OCI-LY7 (cell line): ENCODE data around the gene ISOC1. TPM values are rescaled to one million over a fixed set of nuclear protein-coding genes. Genes with fewer than 3 reads are reported as not detected.
A peak's percentile ranks its signal among the peaks of the same experiment; 100 is the strongest.

Experiments used
- BruUV-seq: library from RNA; stranded (reverse); fragments of 400-500 nt; replicated peaks from 2 replicates; lab custom pipeline; 2021; lab: Mats Ljungman, UMichigan
- CTCF ChIA-PET: fragments of 300-600 bp; sonication (Branson Sonifier 250); formaldehyde crosslinking; loops from one replicate; lab custom pipeline; 2022; ENCODE audit warnings: antibody characterized with exemption; ENCODE audit not compliant: unreplicated experiment; lab: Charles Lee
- POLR2A ChIA-PET: fragments of 300-600 bp; sonication (Branson Sonifier 250); formaldehyde crosslinking; loops from one replicate; lab custom pipeline; 2022; ENCODE audit warnings: antibody characterized with exemption; lab: Charles Lee
- DNase-seq: peaks from one replicate; pipeline ENCODE4 v3.0.0-alpha.2; 2015; ENCODE audit warnings: low spot score
- H2AFZ ChIP-seq: fragments of 200-600 bp; sonication (generic), shearing (Covaris generic); 2 replicates; pipeline ENCODE4 v1.6.1; 2014; ENCODE audit warnings: mild to moderate bottlenecking, antibody characterized with exemption, low read length, moderate library complexity
- H3K27ac ChIP-seq: fragments of 200-600 bp; sonication (generic); 2 replicates; pipeline ENCODE4 v1.5.1; 2014; ENCODE audit warnings: mixed run types, low read depth, mild to moderate bottlenecking, moderate library complexity, low read length, inconsistent platforms; ENCODE audit not compliant: poor library complexity, severe bottlenecking
- H3K36me3 ChIP-seq: fragments of 200-600 bp; sonication (generic); 2 replicates; pipeline ENCODE4 v1.6.1; 2014; ENCODE audit warnings: mild to moderate bottlenecking, antibody characterized with exemption, low read length, moderate library complexity, mixed read lengths; ENCODE audit not compliant: insufficient read depth
- H3K4me1 ChIP-seq: fragments of 200-600 bp; sonication (generic); 2 replicates; pipeline ENCODE4 v1.5.1; 2014; ENCODE audit warnings: mild to moderate bottlenecking, low read length; ENCODE audit not compliant: insufficient read depth, poor library complexity, severe bottlenecking
- H3K4me2 ChIP-seq: fragments of 200-600 bp; sonication (generic); 2 replicates; pipeline ENCODE4 v1.6.1; 2014; ENCODE audit warnings: mild to moderate bottlenecking, low read length
- H3K4me3 ChIP-seq: fragments of 200-600 bp; sonication (generic); 2 replicates; pipeline ENCODE4 v1.5.1; 2014; ENCODE audit warnings: mild to moderate bottlenecking, low read depth, low read length; ENCODE audit not compliant: poor library complexity, severe bottlenecking
- H3K79me2 ChIP-seq: fragments of 200-600 bp; sonication (generic); 2 replicates; pipeline ENCODE4 v1.6.1; 2016; ENCODE audit warnings: low read depth, mild to moderate bottlenecking, low read length, moderate library complexity, mixed read lengths; ENCODE audit not compliant: insufficient read depth
- H3K9me2 ChIP-seq: fragments of 200-600 bp; sonication (generic); 2 replicates; pipeline ENCODE4 v1.6.1; 2016; ENCODE audit warnings: mild to moderate bottlenecking, low read length, mixed read lengths; ENCODE audit not compliant: insufficient read depth
- H3K9me3 ChIP-seq: fragments of 200-600 bp; sonication (generic); 2 replicates; pipeline ENCODE4 v1.6.1; 2014; ENCODE audit warnings: mild to moderate bottlenecking, mixed run types, low read length, mixed read lengths
- H4K20me1 ChIP-seq: fragments of 200-600 bp; sonication (generic); 2 replicates; pipeline ENCODE4 v1.6.1; 2014; ENCODE audit warnings: mild to moderate bottlenecking, antibody characterized with exemption, low read length, moderate library complexity, mixed read lengths; ENCODE audit not compliant: insufficient read depth
- EZH2phosphoT487 ChIP-seq: fragments of 200-600 bp; sonication (generic); IDR thresholded peaks from 2 replicates; pipeline ENCODE4 v1.6.1; 2018; ENCODE audit warnings: low read depth, borderline replicate concordance, mild to moderate bottlenecking, mixed run types, antibody characterized with exemption, low read length, moderate library complexity, mixed read lengths
- intact Hi-C: fragments of 100-400 bp; cut with micrococcal nuclease; formaldehyde crosslinking; loops from one replicate; pipeline ENCODE4 v1.10.0; 2022; ENCODE audit not compliant: unreplicated experiment
- total RNA-seq, 2 experiments: library from RNA; depleted of rRNA in 1 of 2; stranded (reverse); fragments of >200 nt in 1 of 2; shearing (Covaris generic) in 1 of 2; gene quantifications; 2 replicates each; pipeline ENCODE4 v1.2.3, GENCODE V29; 2014 to 2022
- TF ChIP-seq, protein P1 (sequence below): fragments of 200-600 bp; sonication (generic); conservative IDR thresholded peaks from 2 replicates; pipeline ENCODE4 v1.5.1; 2014; ENCODE audit warnings: mild to moderate bottlenecking, antibody characterized with exemption, low read length, moderate library complexity, mixed read lengths

Gene ISOC1
- total RNA-seq, 2 experiments from 2014 or later: 17.9 to 23.8 TPM

DNA sequence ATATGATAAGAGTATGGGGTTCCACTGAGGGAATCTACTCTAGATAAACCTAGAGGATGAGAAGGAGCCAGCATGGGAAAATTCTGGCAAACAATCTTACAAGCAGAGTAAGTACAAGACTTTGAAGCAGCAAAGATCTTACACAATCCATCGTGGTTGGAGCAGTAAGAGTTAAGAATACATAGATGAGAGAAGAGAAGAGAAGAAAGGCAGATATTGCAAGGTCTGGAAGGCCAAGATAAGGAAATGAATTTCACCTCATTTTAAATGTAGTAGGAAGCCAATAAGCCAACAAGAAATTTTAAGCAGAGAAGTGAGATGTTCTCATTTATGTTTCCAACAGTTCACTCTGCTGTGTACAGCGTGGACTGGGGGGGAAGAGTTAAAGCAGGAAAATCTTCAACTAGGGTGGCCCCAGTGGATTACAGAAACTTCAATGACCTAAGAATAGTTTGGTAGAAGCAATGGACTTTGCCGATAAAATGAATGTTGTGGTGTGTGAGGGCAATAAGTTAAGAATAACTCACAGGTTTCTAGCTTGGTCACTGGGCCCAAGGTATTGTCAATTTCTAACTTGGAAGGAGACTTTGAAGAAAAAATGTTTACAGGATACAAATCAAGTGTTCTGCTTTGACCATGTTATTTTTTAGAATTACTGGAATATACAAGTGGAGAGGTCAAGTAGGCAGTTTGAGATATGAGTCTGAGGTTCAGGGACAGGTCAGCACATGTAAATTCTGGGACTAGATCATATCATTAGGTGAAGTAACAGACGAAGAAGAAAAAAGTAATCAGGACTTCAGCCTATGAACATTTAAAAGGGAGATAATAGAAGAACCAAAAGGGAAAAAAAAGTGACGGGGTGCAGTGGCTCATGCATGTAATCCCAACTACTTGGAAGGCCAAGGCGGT is 12.1 kb upstream of the ISOC1 start:
- H2AFZ ChIP-seq: no peak overlapping the region
- H3K4me1 ChIP-seq: no peaks in the 10 kb centered on the region
- intact Hi-C loops: no loop called here
- no peaks in the 10 kb centered on the region for H3K36me3 ChIP-seq
- H3K9me3 ChIP-seq: no peaks in the 10 kb centered on the region
- H3K79me2 ChIP-seq: no peaks in the 10 kb centered on the region
- no peak for TF ChIP-seq EZH2phosphoT487
- TF ChIP-seq, protein P1, sequence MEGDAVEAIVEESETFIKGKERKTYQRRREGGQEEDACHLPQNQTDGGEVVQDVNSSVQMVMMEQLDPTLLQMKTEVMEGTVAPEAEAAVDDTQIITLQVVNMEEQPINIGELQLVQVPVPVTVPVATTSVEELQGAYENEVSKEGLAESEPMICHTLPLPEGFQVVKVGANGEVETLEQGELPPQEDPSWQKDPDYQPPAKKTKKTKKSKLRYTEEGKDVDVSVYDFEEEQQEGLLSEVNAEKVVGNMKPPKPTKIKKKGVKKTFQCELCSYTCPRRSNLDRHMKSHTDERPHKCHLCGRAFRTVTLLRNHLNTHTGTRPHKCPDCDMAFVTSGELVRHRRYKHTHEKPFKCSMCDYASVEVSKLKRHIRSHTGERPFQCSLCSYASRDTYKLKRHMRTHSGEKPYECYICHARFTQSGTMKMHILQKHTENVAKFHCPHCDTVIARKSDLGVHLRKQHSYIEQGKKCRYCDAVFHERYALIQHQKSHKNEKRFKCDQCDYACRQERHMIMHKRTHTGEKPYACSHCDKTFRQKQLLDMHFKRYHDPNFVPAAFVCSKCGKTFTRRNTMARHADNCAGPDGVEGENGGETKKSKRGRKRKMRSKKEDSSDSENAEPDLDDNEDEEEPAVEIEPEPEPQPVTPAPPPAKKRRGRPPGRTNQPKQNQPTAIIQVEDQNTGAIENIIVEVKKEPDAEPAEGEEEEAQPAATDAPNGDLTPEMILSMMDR: no peak
- no peaks in the 10 kb centered on the region for H4K20me1 ChIP-seq
- no peaks in the 10 kb centered on the region for H3K9me2 ChIP-seq
- CTCF ChIA-PET: no interaction called here
- BruUV-seq: no TSS peak
- H3K27ac ChIP-seq: no peak overlapping the region
- no peak overlapping the region for H3K4me3 ChIP-seq
- POLR2A ChIA-PET: no interaction called here
- H3K4me2 ChIP-seq: no peak overlapping the region
- no peak for DNase-seq

DNA sequence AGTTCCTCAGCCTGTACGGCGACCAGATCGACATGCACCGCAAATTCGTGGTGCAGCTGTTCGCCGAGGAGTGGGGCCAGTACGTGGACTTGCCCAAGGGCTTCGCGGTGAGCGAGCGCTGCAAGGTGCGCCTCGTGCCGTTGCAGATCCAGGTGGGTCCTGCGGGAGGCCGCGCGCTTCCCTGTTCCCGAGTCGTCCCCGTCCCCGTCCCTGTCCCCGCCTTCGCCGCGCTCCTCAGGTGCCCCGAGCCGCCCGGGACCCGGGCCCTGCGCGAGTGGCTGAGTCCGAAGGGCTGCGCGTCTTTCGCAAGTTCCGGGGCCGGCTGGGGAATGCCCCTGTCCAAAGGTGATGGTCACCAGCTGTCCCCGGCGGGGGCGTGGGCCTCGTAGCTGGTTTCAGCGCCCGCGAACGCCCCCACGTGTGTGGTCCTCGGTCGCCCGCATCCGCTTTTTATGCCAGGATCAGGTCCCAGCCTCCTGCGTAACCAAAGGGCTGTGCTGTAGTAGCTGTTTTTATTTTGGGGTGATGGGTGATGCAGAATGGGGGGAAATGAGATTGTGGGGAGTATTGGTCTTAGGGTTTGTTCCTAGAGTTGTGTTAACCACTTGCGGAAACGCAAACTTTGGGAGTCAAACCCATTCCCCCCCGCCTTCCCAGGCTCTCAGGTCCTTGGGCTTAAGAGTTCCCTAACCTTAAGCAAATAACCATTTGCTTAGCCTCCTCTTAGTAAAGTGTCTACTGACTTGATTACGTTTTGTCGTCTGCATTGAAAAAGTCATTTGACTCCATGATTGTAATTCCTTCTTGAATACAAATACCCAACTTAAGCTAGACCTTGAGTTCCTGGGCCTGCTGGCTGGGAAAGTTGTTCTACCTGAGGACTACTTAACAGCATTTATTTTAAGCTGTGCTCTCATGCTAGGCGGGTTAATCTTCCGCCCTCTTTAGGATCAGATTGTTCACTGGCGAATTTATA is 663 bp downstream of the ISOC1 start:
- Histone ChIP-seq H3K9me2 (no peaks in the 10 kb centered on the region), H4K20me1 (no peaks in the 10 kb centered on the region), H3K9me3 (no peaks in the 10 kb centered on the region), H3K27ac (no peak overlapping the region), H3K4me2 (peak overlapping the region; percentile 70), H3K4me3 (peak overlapping the region; percentile 90), H3K36me3 (no peaks in the 10 kb centered on the region), H3K79me2 (peaks cover 9% of the 10 kb centered on the region; the same call in 1 of the 2 replicates), H3K4me1 (peaks cover 12% of the 10 kb centered on the region), H2AFZ (peak overlapping the region; percentile 98)
- BruUV-seq: TSS peak; percentile 58
- intact Hi-C loops: loop anchor here (10.0 kb wide), 1 partner anchor 1230 kb away; no protein-coding TSS in a partner anchor
- TF ChIP-seq EZH2phosphoT487: no peak
- TF ChIP-seq, protein P1: peak; percentile 43; the same call in 1 of the 2 replicates
- CTCF ChIA-PET: interaction anchor here (0.7 kb wide), 1 partner anchor 30 kb away, joined by 3 read pairs; no protein-coding TSS in a partner anchor
- POLR2A ChIA-PET: interaction anchor here (0.6 to 3.1 kb wide), 7 partner anchors 10 to 1098 kb away, joined by 3 to 11 read pairs (median 3); no protein-coding TSS in a partner anchor
- DNase-seq: peak; percentile 53
